Measurements from ENCODE around the gene ZFPM1.
A peak's percentile ranks its signal among the peaks of the same experiment; 100 is the strongest.

The ZFPM1 gene

GRCh38 chr16:88435437-88436355, 17.4 kb upstream of the ZFPM1 start:
- no peak for DNase-seq

- no peak for DNase-seq
Measured at GRCh38 chr16:88436796-88437195, 16.3 kb upstream of the ZFPM1 start.

- peak; percentile 41 for DNase-seq
Measured at GRCh38 chr16:88437367-88437964, 15.6 kb upstream of the ZFPM1 start.

- DNase-seq: no peak
Measured at GRCh38 chr16:88438084-88438870, 14.8 kb upstream of the ZFPM1 start.

- no peak for DNase-seq
Measured at GRCh38 chr16:88439016-88439415, 14.1 kb upstream of the ZFPM1 start.

- DNase-seq: no peak
Measured at GRCh38 chr16:88439706-88440105, 13.4 kb upstream of the ZFPM1 start.

- DNase-seq: no peak
Measured at GRCh38 chr16:88440111-88440510, 13.0 kb upstream of the ZFPM1 start.

- DNase-seq: no peak
Measured at GRCh38 chr16:88440686-88441405, 12.2 kb upstream of the ZFPM1 start.

GRCh38 chr16:88441460-88441859, 11.6 kb upstream of the ZFPM1 start:
- DNase-seq: no peak

GRCh38 chr16:88442383-88442726, 10.7 kb upstream of the ZFPM1 start:
- DNase-seq: no peak

- DNase-seq: peak; percentile 87
Measured at GRCh38 chr16:88442727-88443576, 10.1 kb upstream of the ZFPM1 start.

- no peak for DNase-seq
Measured at GRCh38 chr16:88444826-88445582, 8.1 kb upstream of the ZFPM1 start.

GRCh38 chr16:88445583-88445960, 7.5 kb upstream of the ZFPM1 start:
- no peak for DNase-seq

GRCh38 chr16:88446061-88446460, 7.0 kb upstream of the ZFPM1 start:
- no peak for DNase-seq

GRCh38 chr16:88446736-88447135, 6.3 kb upstream of the ZFPM1 start:
- no peak for DNase-seq

- no peak for DNase-seq
Measured at GRCh38 chr16:88447881-88448280, 5.2 kb upstream of the ZFPM1 start.

- peak; percentile 21 for DNase-seq
Measured at GRCh38 chr16:88448461-88449266, 4.4 kb upstream of the ZFPM1 start.

GRCh38 chr16:88449267-88449561, 3.9 kb upstream of the ZFPM1 start:
- peak; percentile 17 for DNase-seq

- DNase-seq: peak; percentile 53
Measured at GRCh38 chr16:88451586-88452481, 1.2 kb upstream of the ZFPM1 start.

Measured in OCI-M1 (cell line).